B cell (primary cell): ENCODE measurements around the gene PARVB. TPM values are rescaled to one million over a fixed set of nuclear protein-coding genes. Genes with fewer than 3 reads are reported as not detected.

Experiments used
- ATAC-seq: fragments of 200-7000 bp; cut with Tn5 transposase; one replicate; pipeline ENCODE4 v1.10.0; 2021; ENCODE audit warnings: low read depth, mild to moderate bottlenecking, moderate number of reproducible peaks, moderate library complexity
- CTCF ChIA-PET: fragments of 350-600 bp; sonication (Branson Sonifier 250); formaldehyde crosslinking; loops from one replicate; lab custom pipeline; 2021; ENCODE audit warnings: antibody characterized with exemption, inconsistent platforms; lab: Charles Lee
- POLR2A ChIA-PET: fragments of 350-600 bp; sonication (Branson Sonifier 250); formaldehyde crosslinking; loops from one replicate; lab custom pipeline; 2021; ENCODE audit warnings: antibody characterized with exemption; lab: Charles Lee
- DNase-seq: peaks from one replicate; pipeline ENCODE4 v3.0.0; 2013
- H2AFZ ChIP-seq: 2 replicates; pipeline ENCODE4 v1.6.1; 2012; ENCODE audit warnings: mild to moderate bottlenecking, low read depth, low read length; ENCODE audit not compliant: insufficient read depth, poor library complexity, severe bottlenecking
- H3K27ac ChIP-seq, 2 donors: 1 replicate in 1 of 2; 2 replicates in 1 of 2; pipeline ENCODE4 v1.5.1; 2012 to 2013; ENCODE audit warnings: low read length in 2 of 2, mild to moderate bottlenecking in 2 of 2, moderate library complexity in 1 of 2
- H3K27me3 ChIP-seq, 4 experiments: fragments of 200-600 bp in 1 of 4; sonication (generic) in 1 of 4; replicated peaks in 1 of 4; 1 replicate in 2 of 4; 2 replicates in 2 of 4; pipeline versions ENCODE4 v1.6.1 to v1.7.0; 2013 to 2016; ENCODE audit warnings: low read length in 3 of 4, mild to moderate bottlenecking in 2 of 4, mixed read lengths in 1 of 4, moderate library complexity in 1 of 4; ENCODE audit not compliant: insufficient read depth in 4 of 4, control insufficient read depth in 3 of 4; ENCODE audit errors: control extremely low read depth in 1 of 4
- H3K36me3 ChIP-seq, 2 experiments: replicated peaks in 1 of 2; 1 replicate in 1 of 2; 2 replicates in 1 of 2; pipeline versions ENCODE4 v1.6.1 to v1.7.1; 2013; ENCODE audit warnings: low read length in 1 of 2; ENCODE audit not compliant: insufficient read depth in 2 of 2, control insufficient read depth in 1 of 2; ENCODE audit errors: control extremely low read depth in 1 of 2, extremely low read depth in 1 of 2
- H3K4me1 ChIP-seq, 2 donors: fragments of 200-600 bp in 1 of 2; sonication (generic) in 1 of 2; 1 replicate in 1 of 2; 2 replicates in 1 of 2; pipeline versions ENCODE4 v1.5.1 to v1.6.1; 2013 to 2017; ENCODE audit warnings: low read length in 2 of 2; ENCODE audit not compliant: control insufficient read depth in 2 of 2, insufficient read depth in 2 of 2
- H3K4me2 ChIP-seq: replicated peaks from 2 replicates; pipeline ENCODE3; 2012; ENCODE audit warnings: mild to moderate bottlenecking, low read depth, low read length; ENCODE audit not compliant: poor library complexity, severe bottlenecking
- H3K4me3 ChIP-seq, 5 experiments: fragments of 200-600 bp in 1 of 5; sonication (generic) in 1 of 5; 1 replicate in 3 of 5; 2 replicates in 2 of 5; pipeline versions ENCODE4 v1.5.1 to v1.7.0; 2011 to 2016; ENCODE audit warnings: low read length in 4 of 5, mild to moderate bottlenecking in 4 of 5, low read depth in 2 of 5, control low read depth in 1 of 5, moderate library complexity in 1 of 5; ENCODE audit not compliant: insufficient read depth in 1 of 5; ENCODE audit errors: control extremely low read depth in 1 of 5, extremely low read depth in 1 of 5
- H3K79me2 ChIP-seq: fragments of 200-600 bp; sonication (generic); one replicate; pipeline ENCODE4 v1.6.0; 2016; ENCODE audit warnings: low read length; ENCODE audit not compliant: control insufficient read depth, insufficient read depth
- H3K9ac ChIP-seq: fragments of 200-600 bp; sonication (generic); 2 replicates; pipeline ENCODE4 v1.6.1; 2017; ENCODE audit warnings: mild to moderate bottlenecking, low read length, moderate library complexity
- H3K9me3 ChIP-seq, 3 donors: one replicate each; pipeline versions ENCODE4 v1.6.1 to v1.7.1; 2013; ENCODE audit warnings: low read length in 2 of 3; ENCODE audit not compliant: control insufficient read depth in 2 of 3, insufficient read depth in 1 of 3; ENCODE audit errors: control extremely low read depth in 1 of 3
- H4K20me1 ChIP-seq: 2 replicates; pipeline ENCODE4 v1.6.0; 2012; ENCODE audit warnings: mild to moderate bottlenecking, low read length; ENCODE audit not compliant: insufficient read depth, control insufficient read depth, poor library complexity, severe bottlenecking
- H3K27ac Mint-ChIP-seq: one replicate; pipeline ENCODE4 v1.8.0; 2021; ENCODE audit warnings: mixed read lengths
- H3K27me3 Mint-ChIP-seq: one replicate; pipeline ENCODE4 v1.8.0; 2021; ENCODE audit warnings: mixed read lengths
- H3K4me1 Mint-ChIP-seq: one replicate; pipeline ENCODE4 v1.8.0; 2021; ENCODE audit warnings: mixed read lengths
- H3K4me3 Mint-ChIP-seq: one replicate; pipeline ENCODE4 v1.8.0; 2021; ENCODE audit warnings: mixed read lengths
- H3K9me3 Mint-ChIP-seq: one replicate; pipeline ENCODE4 v1.8.0; 2022; ENCODE audit warnings: mixed read lengths; ENCODE audit not compliant: insufficient read depth
- EZH2 ChIP-seq: IDR thresholded peaks from 2 replicates; pipeline ENCODE4 v1.6.1; 2012; ENCODE audit warnings: borderline replicate concordance, low read depth, mild to moderate bottlenecking, moderate library complexity, low read length; ENCODE audit not compliant: insufficient read depth, poor library complexity, severe bottlenecking
- WGBS: methylation state at CpG from one replicate; pipeline ENCODE4 v1.1.5; 2013; ENCODE audit warnings: missing lambda C conversion rate; ENCODE audit not compliant: insufficient coverage; 5-methylcytosine and 5-hydroxymethylcytosine counted together
- intact Hi-C: fragments of 100-400 bp; cut with micrococcal nuclease; formaldehyde crosslinking; loops from one replicate; pipeline ENCODE4 v1.10.0; 2022
- polyA plus RNA-seq: library from polyadenylated mRNA; depleted of rRNA; stranded (reverse); fragments of >200 nt; gene quantifications from 2 replicates; pipeline ENCODE4 v1.2.3, GENCODE V29; 2012
- total RNA-seq, 2 donors: library from RNA; stranded (reverse); fragments of 120-200 nt in 1 of 2; gene quantifications; 1 replicate in 1 of 2; 2 replicates in 1 of 2; pipeline versions ENCODE4 v1.2.3 to v1.2.4, GENCODE V29; 2013 to 2022
- TF ChIP-seq, protein P1 (sequence below): fragments of 200-600 bp; IDR thresholded peaks from one replicate; pipeline ENCODE4 v1.8.0; 2022; ENCODE audit warnings: antibody characterized with exemption, mild to moderate bottlenecking

PARVB gene
- total and polyA plus RNA-seq, 2 donors (not counting 1 experiment from before 2014, with no cell fraction given) = 48.0 to 49.4 TPM

DNA sequence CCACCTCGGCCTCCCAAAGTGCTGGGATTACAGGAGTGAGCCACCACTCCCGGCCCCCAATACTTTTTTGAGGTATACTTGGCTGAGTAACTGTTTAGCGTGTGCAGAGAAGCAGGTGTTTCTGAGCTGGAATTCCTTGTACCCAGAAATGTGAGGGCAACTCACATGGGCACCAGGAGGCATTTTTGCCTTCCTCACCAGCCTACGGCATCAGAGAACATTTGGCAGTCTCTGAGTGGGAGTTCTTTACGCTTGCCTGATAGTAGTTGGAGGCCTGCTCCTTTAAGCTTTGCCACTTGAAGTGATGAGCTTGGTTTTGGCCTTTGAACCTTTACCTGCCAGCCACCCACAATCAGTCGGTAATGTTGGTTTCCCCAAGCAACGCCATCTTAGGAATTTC is 9.2 kb downstream of the PARVB start:
- Histone ChIP-seq H3K4me1 (peaks cover 25 to 27% of the 10 kb centered on the region in 2 donors), H4K20me1 (peaks cover 45% of the 10 kb centered on the region), H3K27me3 (no peaks in the 10 kb centered on the region), H3K9ac (no peak overlapping the region), H3K79me2 (peaks cover 97% of the 10 kb centered on the region), H3K27ac (no peak overlapping the region), H3K9me3 (no peaks in the 10 kb centered on the region), H3K36me3 (no peaks in the 10 kb centered on the region), H3K4me3 (no peak overlapping the region), H3K4me2 (no peak overlapping the region), H2AFZ (no peak overlapping the region)
- ChIA-PET POLR2A (no interaction called here), CTCF (interaction anchor here (0.6 to 1.9 kb wide), 3 partner anchors 28 to 49 kb away, joined by 3 to 8 read pairs (median 7); no protein-coding TSS in a partner anchor)
- H3K9me3 Mint-ChIP-seq = no peaks in the 10 kb centered on the region
- H3K4me1 Mint-ChIP-seq = peaks cover 39% of the 10 kb centered on the region
- H3K4me3 Mint-ChIP-seq = no peak overlapping the region
- H3K27ac Mint-ChIP-seq = no peak overlapping the region
- intact Hi-C loops = no loop called here
- DNase-seq (no peak), ATAC-seq (no peak)
- TF ChIP-seq EZH2 = no peak
- TF ChIP-seq, protein P1, sequence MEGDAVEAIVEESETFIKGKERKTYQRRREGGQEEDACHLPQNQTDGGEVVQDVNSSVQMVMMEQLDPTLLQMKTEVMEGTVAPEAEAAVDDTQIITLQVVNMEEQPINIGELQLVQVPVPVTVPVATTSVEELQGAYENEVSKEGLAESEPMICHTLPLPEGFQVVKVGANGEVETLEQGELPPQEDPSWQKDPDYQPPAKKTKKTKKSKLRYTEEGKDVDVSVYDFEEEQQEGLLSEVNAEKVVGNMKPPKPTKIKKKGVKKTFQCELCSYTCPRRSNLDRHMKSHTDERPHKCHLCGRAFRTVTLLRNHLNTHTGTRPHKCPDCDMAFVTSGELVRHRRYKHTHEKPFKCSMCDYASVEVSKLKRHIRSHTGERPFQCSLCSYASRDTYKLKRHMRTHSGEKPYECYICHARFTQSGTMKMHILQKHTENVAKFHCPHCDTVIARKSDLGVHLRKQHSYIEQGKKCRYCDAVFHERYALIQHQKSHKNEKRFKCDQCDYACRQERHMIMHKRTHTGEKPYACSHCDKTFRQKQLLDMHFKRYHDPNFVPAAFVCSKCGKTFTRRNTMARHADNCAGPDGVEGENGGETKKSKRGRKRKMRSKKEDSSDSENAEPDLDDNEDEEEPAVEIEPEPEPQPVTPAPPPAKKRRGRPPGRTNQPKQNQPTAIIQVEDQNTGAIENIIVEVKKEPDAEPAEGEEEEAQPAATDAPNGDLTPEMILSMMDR = no peak
- H3K27me3 Mint-ChIP-seq = no peaks in the 10 kb centered on the region
- WGBS = 98% methylated on average over 5 of the region's 7 CpGs

DNA sequence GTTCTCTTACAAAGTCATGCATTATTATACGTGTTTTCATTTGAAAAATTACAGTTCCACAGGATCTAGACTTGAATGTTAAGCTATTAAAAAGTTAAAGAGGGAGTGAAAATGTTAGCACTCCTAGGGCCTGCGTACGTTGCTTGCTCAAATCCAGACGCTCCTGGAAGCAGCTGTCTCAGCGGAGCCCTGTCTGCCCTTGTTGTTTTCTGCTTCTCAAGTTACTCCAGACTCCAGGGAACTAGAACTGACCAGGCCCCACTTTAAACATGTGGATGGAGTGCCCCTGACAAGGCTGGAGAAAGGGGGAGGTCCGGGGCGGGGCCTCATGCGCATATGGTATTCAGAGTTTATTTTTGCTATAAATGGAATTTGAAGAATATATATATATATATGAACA is 9.6 kb downstream of the PARVB start:
- Histone ChIP-seq H4K20me1 (peaks cover 45% of the 10 kb centered on the region), H3K4me1 (peaks cover 22 to 23% of the 10 kb centered on the region in 2 donors), H3K9me3 (no peaks in the 10 kb centered on the region), H3K4me2 (no peak overlapping the region), H3K79me2 (peaks cover 97% of the 10 kb centered on the region), H3K4me3 (no peak overlapping the region), H2AFZ (no peak overlapping the region), H3K9ac (no peak overlapping the region), H3K36me3 (no peaks in the 10 kb centered on the region), H3K27me3 (no peaks in the 10 kb centered on the region), H3K27ac (no peak overlapping the region)
- ChIA-PET CTCF (interaction anchor here (1.0 to 1.9 kb wide), 3 partner anchors 40 to 48 kb away, joined by 4 to 8 read pairs (median 7); no protein-coding TSS in a partner anchor), POLR2A (no interaction called here)
- peaks cover 35% of the 10 kb centered on the region for H3K4me1 Mint-ChIP-seq
- no peaks in the 10 kb centered on the region for H3K9me3 Mint-ChIP-seq
- TF ChIP-seq EZH2 = no peak
- TF ChIP-seq, protein P1 = no peak
- H3K4me3 Mint-ChIP-seq = no peak overlapping the region
- intact Hi-C loops = no loop called here
- 100% methylated on average over 3 of the region's 8 CpGs for WGBS
- no peak for ATAC-seq
- H3K27ac Mint-ChIP-seq = no peak overlapping the region
- no peak for DNase-seq
- H3K27me3 Mint-ChIP-seq = no peaks in the 10 kb centered on the region
